SU-DHL-6 (cell line): ENCODE results near the gene DACH1.

Experiments
- H2AFZ ChIP-seq: fragments of 200-600 bp; sonication (generic); 2 replicates; pipeline ENCODE4 v1.6.1; 2014; ENCODE audit warnings: low read depth, mild to moderate bottlenecking, moderate library complexity, mixed read lengths, antibody characterized with exemption, low read length; ENCODE audit not compliant: severe bottlenecking
- H3F3A ChIP-seq: fragments of 200-600 bp; shearing (Covaris generic); 2 replicates; pipeline ENCODE4 v1.6.0; 2016; ENCODE audit warnings: antibody characterized with exemption, mild to moderate bottlenecking; ENCODE audit not compliant: insufficient read depth
- H3K27ac ChIP-seq: fragments of 200-600 bp; sonication (generic); 2 replicates; pipeline ENCODE4 v1.5.1; 2016; ENCODE audit warnings: low read depth, mild to moderate bottlenecking, low read length, moderate library complexity, mixed read lengths
- H3K27me3 ChIP-seq: fragments of 200-600 bp; sonication (generic), shearing (Covaris generic); 2 replicates; pipeline ENCODE4 v1.6.0; 2014; ENCODE audit warnings: mild to moderate bottlenecking, low read length
- H3K36me3 ChIP-seq: fragments of 200-600 bp; sonication (generic); 2 replicates; pipeline ENCODE4 v1.6.1; 2014; ENCODE audit warnings: mild to moderate bottlenecking, low read length, mixed read lengths
- H3K4me2 ChIP-seq: fragments of 300-600, 200-600 bp; shearing (Covaris generic), sonication (generic); 2 replicates; pipeline ENCODE4 v1.6.0; 2014; ENCODE audit warnings: low read length, low read depth, mild to moderate bottlenecking; ENCODE audit not compliant: poor library complexity, severe bottlenecking
- H3K4me3 ChIP-seq: fragments of 200-600 bp; sonication (generic); 2 replicates; pipeline ENCODE4 v1.5.1; 2014; ENCODE audit warnings: antibody characterized with exemption, low read length, mild to moderate bottlenecking, mixed read lengths; ENCODE audit not compliant: insufficient read depth, poor library complexity, severe bottlenecking
- H3K79me2 ChIP-seq: fragments of 200-600 bp; sonication (generic); 2 replicates; pipeline ENCODE4 v1.6.1; 2014; ENCODE audit warnings: mild to moderate bottlenecking, low read length, moderate library complexity; ENCODE audit not compliant: insufficient read depth
- H3K9ac ChIP-seq: fragments of 200-600 bp; sonication (generic); 2 replicates; pipeline ENCODE4 v1.7.0; 2014; ENCODE audit warnings: mild to moderate bottlenecking, low read length
- H3K9me2 ChIP-seq: fragments of 200-600 bp; sonication (generic); replicated peaks from 2 replicates; pipeline ENCODE4 v1.6.1; 2014; ENCODE audit warnings: low read length; ENCODE audit not compliant: insufficient read depth
- H3K9me3 ChIP-seq: fragments of 200-600 bp; sonication (generic); 2 replicates; pipeline ENCODE4 v1.6.1; 2014; ENCODE audit warnings: low read length, mixed read lengths; ENCODE audit not compliant: insufficient read depth
- H4K20me1 ChIP-seq: fragments of 200-600 bp; sonication (generic); 2 replicates; pipeline ENCODE4 v1.6.1; 2014; ENCODE audit warnings: low read depth, mild to moderate bottlenecking, antibody characterized with exemption, low read length, moderate library complexity, mixed read lengths
- EZH2phosphoT487 ChIP-seq: fragments of 200-600 bp; sonication (generic), shearing (Covaris generic); conservative IDR thresholded peaks from 2 replicates; pipeline ENCODE4 v1.6.1; 2018; ENCODE audit warnings: mild to moderate bottlenecking, antibody characterized with exemption, low read length, moderate library complexity, mixed read lengths
- TF ChIP-seq, protein P1 (sequence below): fragments of 200-600 bp; sonication (generic); IDR thresholded peaks from one replicate; pipeline ENCODE4 v1.5.1; 2017; ENCODE audit warnings: antibody characterized with exemption, mild to moderate bottlenecking, low read length, moderate library complexity; ENCODE audit not compliant: insufficient read depth, poor library complexity, severe bottlenecking

The DACH1 gene

GRCh38 chr13:71394176-71394575 lies 472.8 kb downstream of the DACH1 start:
- TF ChIP-seq, protein P1, sequence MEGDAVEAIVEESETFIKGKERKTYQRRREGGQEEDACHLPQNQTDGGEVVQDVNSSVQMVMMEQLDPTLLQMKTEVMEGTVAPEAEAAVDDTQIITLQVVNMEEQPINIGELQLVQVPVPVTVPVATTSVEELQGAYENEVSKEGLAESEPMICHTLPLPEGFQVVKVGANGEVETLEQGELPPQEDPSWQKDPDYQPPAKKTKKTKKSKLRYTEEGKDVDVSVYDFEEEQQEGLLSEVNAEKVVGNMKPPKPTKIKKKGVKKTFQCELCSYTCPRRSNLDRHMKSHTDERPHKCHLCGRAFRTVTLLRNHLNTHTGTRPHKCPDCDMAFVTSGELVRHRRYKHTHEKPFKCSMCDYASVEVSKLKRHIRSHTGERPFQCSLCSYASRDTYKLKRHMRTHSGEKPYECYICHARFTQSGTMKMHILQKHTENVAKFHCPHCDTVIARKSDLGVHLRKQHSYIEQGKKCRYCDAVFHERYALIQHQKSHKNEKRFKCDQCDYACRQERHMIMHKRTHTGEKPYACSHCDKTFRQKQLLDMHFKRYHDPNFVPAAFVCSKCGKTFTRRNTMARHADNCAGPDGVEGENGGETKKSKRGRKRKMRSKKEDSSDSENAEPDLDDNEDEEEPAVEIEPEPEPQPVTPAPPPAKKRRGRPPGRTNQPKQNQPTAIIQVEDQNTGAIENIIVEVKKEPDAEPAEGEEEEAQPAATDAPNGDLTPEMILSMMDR = no peak
- no peak for TF ChIP-seq EZH2phosphoT487
- H3K4me2 ChIP-seq = no peak overlapping the region

More at GRCh38 chr13:71394176-71394575, 472.8 kb downstream of the DACH1 start:
- Histone ChIP-seq H4K20me1 (no peaks in the 10 kb centered on the region), H3K9ac (no peak overlapping the region), H3K9me3 (no peaks in the 10 kb centered on the region), H3K4me3 (no peak overlapping the region), H3F3A (no peaks in the 10 kb centered on the region), H3K79me2 (no peaks in the 10 kb centered on the region), H3K36me3 (no peaks in the 10 kb centered on the region), H3K27ac (no peak overlapping the region), H2AFZ (no peak overlapping the region), H3K27me3 (no peaks in the 10 kb centered on the region), H3K9me2 (no peaks in the 10 kb centered on the region)
